K562 (cell line): ENCODE data around the gene TSHZ1. TPM values are rescaled to one million over a fixed set of nuclear protein-coding genes. Genes with fewer than 3 reads are reported as not detected.

Experiments
- ATAC-seq: fragments of 200-7000 bp; cut with Tn5 transposase; 3 replicates; pipeline ENCODE4 v1.9.1; 2020; ENCODE audit warnings: moderate library complexity
- BruUV-seq: library from RNA; stranded (reverse); fragments of 400-500 nt; replicated peaks from 2 replicates; lab custom pipeline; 2021; lab: Mats Ljungman, UMichigan
- CTCF ChIA-PET: fragments of 300-600 bp; formaldehyde crosslinking; extraction: SDS; loops from one replicate; lab custom pipeline; 2021; ENCODE audit warnings: low intra/inter-chr PET ratio; lab: Yijun Ruan, JAX
- POLR2A ChIA-PET: fragments of 300-600, 350-650 bp; sonication (Branson Sonifier 250); formaldehyde crosslinking; extraction: SDS; loops from one replicate; lab custom pipeline; 2021; ENCODE audit warnings: antibody characterized with exemption, inconsistent platforms; lab: Yijun Ruan, JAX
- DNase-seq, 4 experiments: peaks; one replicate each; pipeline versions ENCODE4 v3.0.0 to v3.0.0-alpha.2; 2011 to 2018; ENCODE audit warnings: low spot score in 3 of 4, mixed read lengths in 3 of 4; ENCODE audit errors: extremely low read depth in 1 of 4
- FAIRE-seq: peaks from 2 replicates; lab custom pipeline; 2011; peaks lifted over from hg19 to GRCh38; lab: Jason Lieb, UNC
- H2AFZ ChIP-seq: 2 replicates; pipeline ENCODE4 v1.6.0; 2011; ENCODE audit warnings: low read depth, low read length, control low read depth, inconsistent platforms
- H3K27ac ChIP-seq: fragments of 200-600 bp; 3 replicates; pipeline ENCODE4 v1.8.0; 2011; ENCODE audit warnings: low read depth, mild to moderate bottlenecking, control low read depth, inconsistent platforms, low read length, moderate library complexity, mixed read lengths; ENCODE audit errors: extremely low read depth
- H3K27me3 ChIP-seq, 2 experiments: fragments of 300-600 bp in 1 of 2; 2 replicates in 1 of 2; 3 replicates in 1 of 2; pipeline versions ENCODE4 v1.6.0 to v1.8.0; 2011; ENCODE audit warnings: inconsistent platforms in 2 of 2, low read length in 2 of 2, mild to moderate bottlenecking in 1 of 2, mixed read lengths in 1 of 2, moderate library complexity in 1 of 2; ENCODE audit not compliant: control insufficient read depth in 2 of 2, insufficient read depth in 2 of 2
- H3K36me3 ChIP-seq: fragments of 300-600 bp; 3 replicates; pipeline ENCODE4 v1.8.0; 2011; ENCODE audit warnings: mild to moderate bottlenecking, low read length, inconsistent platforms; ENCODE audit not compliant: control insufficient read depth, insufficient read depth
- H3K4me1 ChIP-seq, 2 experiments: fragments of 200-600 bp in 1 of 2; replicated peaks in 1 of 2; 2 replicates in 1 of 2; 3 replicates in 1 of 2; pipeline versions ENCODE4 v1.5.1 to v1.8.0; 2011; ENCODE audit warnings: inconsistent platforms in 2 of 2, low read length in 2 of 2, mild to moderate bottlenecking in 1 of 2, mixed read lengths in 1 of 2, moderate library complexity in 1 of 2; ENCODE audit not compliant: control insufficient read depth in 2 of 2, insufficient read depth in 2 of 2
- H3K4me2 ChIP-seq: 2 replicates; pipeline ENCODE4 v1.6.1; 2011; ENCODE audit warnings: low read length, control low read depth, inconsistent platforms, mixed read lengths; ENCODE audit not compliant: insufficient read depth
- H3K4me3 ChIP-seq: fragments of 200-600 bp; sonication (generic), shearing (Covaris generic); 2 replicates; pipeline ENCODE4 v1.5.1; 2016; ENCODE audit warnings: control low read depth, inconsistent platforms
- H3K79me2 ChIP-seq: fragments of 200-600 bp; 3 replicates; pipeline ENCODE4 v1.8.0; 2011; ENCODE audit warnings: low read length, inconsistent platforms; ENCODE audit not compliant: control insufficient read depth, insufficient read depth
- H3K9ac ChIP-seq, 2 experiments: 2 replicates each; pipeline versions ENCODE4 v1.6.0 to v1.6.1; 2011; ENCODE audit warnings: low read depth in 2 of 2, low read length in 2 of 2, control low read depth in 1 of 2, inconsistent platforms in 1 of 2, mild to moderate bottlenecking in 1 of 2, mixed read lengths in 1 of 2; ENCODE audit not compliant: insufficient read depth in 1 of 2
- H3K9me1 ChIP-seq: one replicate; pipeline ENCODE4 v1.6.0; 2011; ENCODE audit warnings: inconsistent platforms, mild to moderate bottlenecking, low read length, moderate library complexity; ENCODE audit not compliant: control insufficient read depth, insufficient read depth
- H3K9me3 ChIP-seq: replicated peaks from 2 replicates; pipeline ENCODE4 v1.5.1; 2011; ENCODE audit warnings: low read depth, low read length, inconsistent platforms; ENCODE audit not compliant: control insufficient read depth, insufficient read depth
- H4K20me1 ChIP-seq: replicated peaks from 2 replicates; pipeline ENCODE4 v1.6.1; 2011; ENCODE audit warnings: low read length, inconsistent platforms, mixed read lengths; ENCODE audit not compliant: control insufficient read depth, insufficient read depth
- CEBPB ChIP-seq: fragments of 450-650 bp; IDR thresholded peaks from 2 replicates; pipeline ENCODE4 v1.6.1; 2016; ENCODE audit warnings: missing genetic modification characterization, missing compliant biosample characterization
- E2F8 ChIP-seq: fragments of 450-650 bp; IDR thresholded peaks from 2 replicates; pipeline ENCODE4 v1.7.1; 2018; ENCODE audit warnings: mild to moderate bottlenecking, low read depth; ENCODE audit not compliant: partially characterized antibody
- EP400 ChIP-seq: fragments of 450-650 bp; IDR thresholded peaks from 2 replicates; pipeline ENCODE4 v1.6.1; 2017; ENCODE audit warnings: antibody characterized with exemption, mild to moderate bottlenecking, moderate library complexity
- FUS ChIP-seq: fragments of 200-400 bp; formaldehyde crosslinking; optimal IDR thresholded peaks from 2 replicates; pipeline ENCODE3; 2017; ENCODE audit warnings: low read depth, low read length
- KLF16 ChIP-seq: IDR thresholded peaks from 2 replicates; pipeline ENCODE4 v1.6.1; 2016; ENCODE audit warnings: antibody characterized with exemption
- PTTG1 ChIP-seq: fragments of 450-650 bp; IDR thresholded peaks from 2 replicates; pipeline ENCODE4 v1.6.1; 2016; ENCODE audit warnings: low read depth, mild to moderate bottlenecking, missing genetic modification characterization, missing compliant biosample characterization
- SIX5 ChIP-seq, 2 experiments: IDR thresholded peaks; 2 replicates each; pipeline ENCODE4 v1.6.1; 2011; ENCODE audit warnings: low read length in 2 of 2, borderline replicate concordance in 1 of 2, low read depth in 1 of 2, mild to moderate bottlenecking in 1 of 2, moderate library complexity in 1 of 2; ENCODE audit not compliant: insufficient read depth in 1 of 2
- TRIM28 ChIP-seq: fragments of 450-650 bp; IDR thresholded peaks from 2 replicates; pipeline ENCODE4 v1.6.1; 2017
- ZHX1 ChIP-seq: fragments of 150-350 bp; conservative IDR thresholded peaks from 2 replicates; pipeline ENCODE4 v1.6.1; 2014; ENCODE audit warnings: low read length
- ZNF232 ChIP-seq: sonication (generic); formaldehyde crosslinking; IDR thresholded peaks from 2 replicates; pipeline ENCODE4 v1.8.0; 2022; ENCODE audit warnings: mild to moderate bottlenecking, missing genetic modification reagents
- ZNF3 ChIP-seq: fragments of 250-450 bp; sonication (Bioruptor Pico); IDR thresholded peaks from 2 replicates; pipeline ENCODE4 v1.5.0; 2021; ENCODE audit warnings: mild to moderate bottlenecking, moderate library complexity
- WGBS: fragments of 100-300 bp; shearing (Covaris generic); methylation state at CpG from one replicate; pipeline ENCODE4 v1.1.6; 2016; ENCODE audit warnings: low coverage, mixed read lengths; ENCODE audit not compliant: insufficient coverage; ENCODE audit errors: missing lambda C conversion rate; 5-methylcytosine and 5-hydroxymethylcytosine counted together
- in situ Hi-C: fragments of 300-500 bp; cut with MboI; formaldehyde crosslinking; loops from 4 replicates; pipeline ENCODE4 v1.15.0; 2018; ENCODE audit warnings: inconsistent platforms, mixed read lengths
- intact Hi-C: fragments of 100-400 bp; cut with micrococcal nuclease; formaldehyde crosslinking; loops from 2 replicates; pipeline ENCODE4 v1.14.2; 2022
- polyA plus RNA-seq, 8 experiments: library from polyadenylated mRNA; depleted of rRNA in 4 of 8; stranded (reverse) in 5 of 8; unstranded in 3 of 8; fragments of >200 nt; fragmentation: Nextera tagmentation in 2 of 8; fragmentation: Illumina TruSeq in 1 of 8; extraction: Ambion mirVana in 2 of 8; extraction: Trizol in 1 of 8; gene quantifications; 2 replicates each; pipeline versions ENCODE4 v1.2.1 to v1.2.3, GENCODE V29; 2011 to 2014; ENCODE audit warnings: inconsistent platforms in 1 of 8, missing spikeins in 1 of 8
- total RNA-seq, 7 experiments: library from RNA; depleted of rRNA in 6 of 7; stranded (reverse); fragments of >200 nt in 6 of 7; fragmentation: Illumina TruSeq in 2 of 7; extraction: Trizol in 2 of 7; gene quantifications; 2 replicates each; pipeline versions ENCODE4 v1.2.1 to v1.2.3, GENCODE V29; 2011 to 2021; ENCODE audit warnings: low replicate concordance in 1 of 7

Gene TSHZ1
- total and polyA plus RNA-seq, 9 of the 15 experiments (the other 6 are each of a cell fraction or from before 2014, with no cell fraction given), result 1.1 to 7.2 (median 2.7) TPM

- no peak overlapping the region for H3K4me3 ChIP-seq
- H3K9ac ChIP-seq, result no peak overlapping the region
- ATAC-seq, result no peak
- no peak overlapping the region for H3K27ac ChIP-seq
- no TSS peak for BruUV-seq
- H3K9me1 ChIP-seq, result no peaks in the 10 kb centered on the region
- 78% methylated on average over 6 of the region's 20 CpGs for WGBS
- H3K36me3 ChIP-seq, result no peaks in the 10 kb centered on the region
- no peaks in the 10 kb centered on the region for H3K27me3 ChIP-seq
- no peak overlapping the region for H3K4me2 ChIP-seq
- H2AFZ ChIP-seq, result no peak overlapping the region
- H4K20me1 ChIP-seq, result no peaks in the 10 kb centered on the region; the same call in 1 of the 2 replicates
- in situ Hi-C loops (no loop called here), intact Hi-C loops (no loop called here)
- H3K79me2 ChIP-seq, result no peaks in the 10 kb centered on the region; the same call in 2 of the 3 replicates
- no peaks in the 10 kb centered on the region for H3K9me3 ChIP-seq
- FAIRE-seq, result no peak
- peaks cover 0 to 11% of the 10 kb centered on the region in 2 experiments; a peak in 3 of 5 replicates for H3K4me1 ChIP-seq
- DNase-seq, result no peak
- POLR2A ChIA-PET, result no interaction called here
- TF ChIP-seq EP400 (no peak), CEBPB (tag) (no peak), ZNF3 (no peak)
- TF ChIP-seq, all 486 proteins: peak for 0
- CTCF ChIA-PET, result no interaction called here
Observed at GRCh38 chr18:75250471-75250821, 39.8 kb downstream of the TSHZ1 start.

GRCh38 chr18:75251466-75251865 lies 40.9 kb downstream of the TSHZ1 start:
- no TSS peak for BruUV-seq
- Histone ChIP-seq H3K27ac (no peak overlapping the region), H3K9me1 (no peaks in the 10 kb centered on the region), H3K79me2 (no peaks in the 10 kb centered on the region; the same call in 2 of the 3 replicates), H3K9ac (no peak overlapping the region), H3K27me3 (no peaks in the 10 kb centered on the region; a peak in 1 of 5 replicates), H3K36me3 (no peaks in the 10 kb centered on the region), H3K4me2 (no peak overlapping the region), H3K4me3 (no peak overlapping the region), H3K9me3 (no peaks in the 10 kb centered on the region), H2AFZ (no peak overlapping the region), H4K20me1 (no peaks in the 10 kb centered on the region; the same call in 1 of the 2 replicates), H3K4me1 (peaks cover 0 to 11% of the 10 kb centered on the region in 2 experiments; a peak in 3 of 5 replicates)
- ATAC-seq, result no peak
- DNase-seq, result no peak
- CTCF ChIA-PET, result no interaction called here
- in situ Hi-C loops, result no loop called here
- intact Hi-C loops, result no loop called here
- FAIRE-seq, result no peak
- TF ChIP-seq TRIM28 (no peak), SIX5 (IDR thresholded peaks at IDR 0.05; ENCODE audit: borderline replicate concordance in 1 of 2, insufficient read depth in 1 of 2, low read depth in 1 of 2, low read length in 2 of 2) (no peak), PTTG1 (tag) (no peak), ZNF232 (CRISPR knock-in tag) (no peak), FUS (no peak), KLF16 (no peak), ZHX1 (no peak), E2F8 (no peak)
- TF ChIP-seq, all 486 proteins: peak for 0
- WGBS, result 34% methylated on average over 5 of the region's 5 CpGs
- POLR2A ChIA-PET, result no interaction called here
